PC-9 (cell line): ENCODE data around the gene ATAD3B. TPM values are rescaled to one million over a fixed set of nuclear protein-coding genes. Genes with fewer than 3 reads are reported as not detected.
"Not testable (repeated sequence)": the region's sequence is repeated elsewhere in the genome, so short reads cannot be mapped to it uniquely, and the experiment has no call there.

Experiments used
- BruUV-seq: library from RNA; stranded (reverse); fragments of 400-500 nt; replicated peaks from 2 replicates; lab custom pipeline; 2021; lab: Mats Ljungman, UMichigan
- CTCF ChIA-PET: fragments of 300-600 bp; sonication (Branson Sonifier 250); formaldehyde crosslinking; loops from one replicate; lab custom pipeline; 2022; ENCODE audit warnings: antibody characterized with exemption; lab: Charles Lee
- POLR2A ChIA-PET: fragments of 300-600 bp; sonication (Branson Sonifier 250); formaldehyde crosslinking; loops from one replicate; lab custom pipeline; 2022; ENCODE audit warnings: antibody characterized with exemption; ENCODE audit not compliant: unreplicated experiment; lab: Charles Lee
- DNase-seq, 2 experiments: peaks; one replicate each; pipeline versions ENCODE4 v3.0.0 to v3.0.0-alpha.2; 2015 to 2022; ENCODE audit warnings: mixed read lengths in 1 of 2
- H2AFZ ChIP-seq: fragments of 200-600 bp; sonication (generic); 2 replicates; pipeline ENCODE4 v1.8.1; 2017; ENCODE audit warnings: antibody characterized with exemption
- H3F3A ChIP-seq: fragments of 200-600 bp; sonication (generic); 2 replicates; pipeline ENCODE4 v1.8.1; 2017; ENCODE audit warnings: antibody characterized with exemption, mild to moderate bottlenecking, low read depth; ENCODE audit not compliant: insufficient read depth
- H3K27ac ChIP-seq: fragments of 200-600 bp; sonication (generic); 2 replicates; pipeline ENCODE4 v1.6.1; 2016; ENCODE audit warnings: mixed run types
- H3K27me3 ChIP-seq: fragments of 200-600 bp; sonication (generic); 2 replicates; pipeline ENCODE4 v1.6.1; 2016; ENCODE audit warnings: low read depth, mixed run types; ENCODE audit not compliant: insufficient read depth
- H3K36me3 ChIP-seq: fragments of 200-600 bp; sonication (generic); 2 replicates; pipeline ENCODE4 v1.6.1; 2016; ENCODE audit warnings: low read depth, mixed run types
- H3K4me1 ChIP-seq: fragments of 200-600 bp; sonication (generic); replicated peaks from 2 replicates; pipeline ENCODE4 v1.6.1; 2016; ENCODE audit warnings: mixed run types; ENCODE audit not compliant: insufficient read depth
- H3K4me2 ChIP-seq: fragments of 200-600 bp; sonication (generic); 2 replicates; pipeline ENCODE4 v1.6.1; 2017; ENCODE audit warnings: mixed run types
- H3K4me3 ChIP-seq: fragments of 200-600 bp; sonication (generic); 2 replicates; pipeline ENCODE4 v1.6.1; 2016; ENCODE audit warnings: mixed run types
- H3K79me2 ChIP-seq: fragments of 200-600 bp; sonication (generic); 2 replicates; pipeline ENCODE4 v1.6.1; 2017; ENCODE audit warnings: low read depth, mixed run types
- H3K9me2 ChIP-seq: fragments of 200-600 bp; sonication (generic); 2 replicates; pipeline ENCODE4 v1.8.1; 2017; ENCODE audit warnings: mild to moderate bottlenecking; ENCODE audit not compliant: insufficient read depth
- H3K9me3 ChIP-seq: fragments of 200-600 bp; sonication (generic); 2 replicates; pipeline ENCODE4 v1.8.1; 2016; ENCODE audit warnings: low read depth; ENCODE audit not compliant: insufficient read depth
- H4K20me1 ChIP-seq: fragments of 200-600 bp; sonication (generic); 2 replicates; pipeline ENCODE4 v1.8.1; 2017; ENCODE audit not compliant: insufficient read depth
- CTCF ChIP-seq: fragments of 200-600 bp; sonication (generic); conservative IDR thresholded peaks from 2 replicates; pipeline ENCODE4 v1.6.1; 2017; ENCODE audit warnings: mixed run types, antibody characterized with exemption, mild to moderate bottlenecking, moderate library complexity
- EZH2 ChIP-seq: fragments of 200-600 bp; sonication (generic); IDR thresholded peaks from 2 replicates; pipeline ENCODE4 v1.8.0; 2017; ENCODE audit warnings: antibody characterized with exemption, low read depth
- intact Hi-C: fragments of 100-400 bp; cut with micrococcal nuclease; formaldehyde crosslinking; loops from one replicate; pipeline ENCODE4 v1.10.0; 2022; ENCODE audit not compliant: unreplicated experiment
- total RNA-seq: library from RNA; stranded (reverse); gene quantifications from 2 replicates; pipeline ENCODE4 v1.2.3, GENCODE V29; 2021

The ATAD3B gene
- total RNA-seq, 1 experiment from 2014 or later, result 32.8 TPM

GRCh38 chr1:1463312-1463711 lies 8.3 kb upstream of the ATAD3B start:
- Histone ChIP-seq H3K36me3 (no peaks in the 10 kb centered on the region), H3K4me3 (no peak overlapping the region), H3K27ac (no peak overlapping the region), H2AFZ (no peak overlapping the region), H3K4me2 (no peak overlapping the region), H3K9me2 (no peaks in the 10 kb centered on the region), H4K20me1 (no peaks in the 10 kb centered on the region), H3K4me1 (no peaks in the 10 kb centered on the region), H3K79me2 (no peaks in the 10 kb centered on the region), H3F3A (no peaks in the 10 kb centered on the region; the same call in 1 of the 2 replicates), H3K27me3 (no peaks in the 10 kb centered on the region), H3K9me3 (no peaks in the 10 kb centered on the region)
- intact Hi-C loops, result no loop called here
- CTCF ChIA-PET, result no interaction called here
- POLR2A ChIA-PET, result no interaction called here
- TF ChIP-seq CTCF, result no peak
- no peak for TF ChIP-seq EZH2
- no peak for DNase-seq
- no TSS peak for BruUV-seq

- BruUV-seq, H3K27ac ChIP-seq, H3K4me3 ChIP-seq, H3K36me3 ChIP-seq, H3K9me3 ChIP-seq, CTCF ChIA-PET, H2AFZ ChIP-seq, intact Hi-C loops, H3K27me3 ChIP-seq, H4K20me1 ChIP-seq, H3K9me2 ChIP-seq, DNase-seq, H3K4me2 ChIP-seq: not testable (repeated sequence)
- H3K4me1 ChIP-seq, result peaks cover 10% of the 10 kb centered on the region; the same call in 1 of the 2 replicates
- peaks cover 10% of the 10 kb centered on the region for H3K79me2 ChIP-seq
- peaks cover 16% of the 10 kb centered on the region for H3F3A ChIP-seq
- POLR2A ChIA-PET, result interaction anchor here (0.6 kb wide), 1 partner anchor 27 kb away, joined by 10 read pairs; no protein-coding TSS in a partner anchor
Measured at GRCh38 chr1:1468196-1468985, 3.2 kb upstream of the ATAD3B start.

- CTCF ChIA-PET, result no interaction called here
- peak; percentile 9 to 54 for DNase-seq
Measured at GRCh38 chr1:1470626-1471388, 758 bp upstream of the ATAD3B start.

GRCh38 chr1:1472053-1472876 lies 700 bp downstream of the ATAD3B start:
- H3F3A ChIP-seq, result peaks cover 16% of the 10 kb centered on the region
- intact Hi-C loops, H3K9me3 ChIP-seq, H3K9me2 ChIP-seq, H2AFZ ChIP-seq, H3K27me3 ChIP-seq, H3K36me3 ChIP-seq, CTCF ChIA-PET, DNase-seq, H3K27ac ChIP-seq, POLR2A ChIA-PET: not testable (repeated sequence)
- H3K4me3 ChIP-seq, result peak overlapping the region; percentile 82
- H4K20me1 ChIP-seq, result peaks cover 27% of the 10 kb centered on the region
- BruUV-seq, result TSS peak; percentile 53
- peak overlapping the region; percentile 94 for H3K4me2 ChIP-seq
- H3K4me1 ChIP-seq, result peaks cover 13% of the 10 kb centered on the region; the same call in 1 of the 2 replicates
- H3K79me2 ChIP-seq, result peaks cover 38% of the 10 kb centered on the region

More at GRCh38 chr1:1470626-1471388, 758 bp upstream of the ATAD3B start:
- Histone ChIP-seq H3K79me2 (peaks cover 28% of the 10 kb centered on the region), H3K4me1 (peaks cover 13% of the 10 kb centered on the region; the same call in 1 of the 2 replicates), H3K36me3 (no peaks in the 10 kb centered on the region), H2AFZ (peak overlapping the region; percentile 99), H3K9me2 (no peaks in the 10 kb centered on the region), H4K20me1 (peaks cover 19% of the 10 kb centered on the region), H3K9me3 (no peaks in the 10 kb centered on the region), H3F3A (peaks cover 16% of the 10 kb centered on the region), H3K4me3 (peak overlapping the region; percentile 90), H3K4me2 (peak overlapping the region; percentile 85), H3K27ac (peak overlapping the region; percentile 68), H3K27me3 (no peaks in the 10 kb centered on the region)
- TF ChIP-seq EZH2, result no peak
- no peak for TF ChIP-seq CTCF
- BruUV-seq, result no TSS peak
- intact Hi-C loops, result loop anchor here (1.0 to 2.0 kb wide), 2 partner anchors 9 to 72 kb away; partner anchors contain the start of gene CCNL2
- POLR2A ChIA-PET, result interaction anchor here (0.6 to 0.7 kb wide), 2 partner anchors 46 to 288 kb away, joined by 4 to 7 read pairs; no protein-coding TSS in a partner anchor

GRCh38 chr1:1476011-1476410 lies 4.4 kb downstream of the ATAD3B start:
- H3K4me1 ChIP-seq, H3F3A ChIP-seq, H3K27me3 ChIP-seq, intact Hi-C loops, H3K4me3 ChIP-seq, DNase-seq, POLR2A ChIA-PET, H3K27ac ChIP-seq, CTCF ChIA-PET, H2AFZ ChIP-seq, H3K36me3 ChIP-seq, H3K9me3 ChIP-seq, H3K4me2 ChIP-seq, H3K9me2 ChIP-seq, BruUV-seq: not testable (repeated sequence)
- H4K20me1 ChIP-seq, result peaks cover 27% of the 10 kb centered on the region
- peaks cover 43% of the 10 kb centered on the region for H3K79me2 ChIP-seq
